Activated effector memory CD4-positive, alpha-beta T cell treated with anti-CD3 and anti-CD28 coated beads, Interleukin-2, amount 50 U/mL, for 16 hours (primary cell): ENCODE results near the gene MAT2A.
"Not testable (repeated sequence)": the region's sequence is repeated elsewhere in the genome, so short reads cannot be mapped to it uniquely, and the experiment has no call there.

Experiments
- DNase-seq: peaks from one replicate; pipeline ENCODE4 v3.0.0-alpha.2; 2020

The MAT2A gene

GRCh38 chr2:85580206-85580605 lies 41.2 kb downstream of the MAT2A start:
- no peak for DNase-seq

- DNase-seq, result no peak
Measured at GRCh38 chr2:85582492-85582891, 43.5 kb downstream of the MAT2A start.

- no peak for DNase-seq
Measured at GRCh38 chr2:85583667-85584353, 44.8 kb downstream of the MAT2A start.

- DNase-seq, result peak; percentile 76
Measured at GRCh38 chr2:85584354-85584856, 45.4 kb downstream of the MAT2A start, which contains the start of gene VAMP5. Gene VAMP5 (plus strand): TSS chr2:85584431. CDS start chr2:85584491, 60 bp downstream.

GRCh38 chr2:85584857-85585780 lies 46.2 kb downstream of the MAT2A start:
- DNase-seq, result no peak

GRCh38 chr2:85585781-85586105 lies 46.8 kb downstream of the MAT2A start:
- no peak for DNase-seq

- no peak for DNase-seq
Measured at GRCh38 chr2:85588236-85588635, 49.3 kb downstream of the MAT2A start.

GRCh38 chr2:85588645-85589044 lies 49.7 kb downstream of the MAT2A start:
- DNase-seq, result no peak

GRCh38 chr2:85589181-85589580 lies 50.2 kb downstream of the MAT2A start:
- DNase-seq, result no peak

- DNase-seq, result no peak
Measured at GRCh38 chr2:85589982-85590791, 51.2 kb downstream of the MAT2A start.

- DNase-seq, result no peak
Measured at GRCh38 chr2:85590950-85591349, 52.0 kb downstream of the MAT2A start.

GRCh38 chr2:85591563-85591962 lies 52.6 kb downstream of the MAT2A start:
- DNase-seq, result no peak

- not testable (repeated sequence) for DNase-seq
Measured at GRCh38 chr2:85592299-85592698, 53.3 kb downstream of the MAT2A start.

- no peak for DNase-seq
Measured at GRCh38 chr2:85593023-85593422, 54.1 kb downstream of the MAT2A start.
